Parathyroid adenoma (tissue), 2 donors: Measurements from ENCODE around the gene TOMM22.

Experiments used
- H2AFZ ChIP-seq: fragments of 300-600 bp; sonication (generic); one replicate; pipeline ENCODE4 v1.7.0; 2017; ENCODE audit warnings: antibody characterized with exemption, mild to moderate bottlenecking
- H3K27ac ChIP-seq: fragments of 300-600 bp; sonication (generic); one replicate; pipeline ENCODE4 v1.7.0; 2017
- H3K27me3 ChIP-seq: fragments of 300-600 bp; sonication (generic); one replicate; pipeline ENCODE4 v1.7.0; 2017; ENCODE audit warnings: low read length; ENCODE audit not compliant: control insufficient read depth, insufficient read depth
- H3K36me3 ChIP-seq: fragments of 300-600 bp; sonication (generic); one replicate; pipeline ENCODE4 v1.7.0; 2017; ENCODE audit warnings: low read length; ENCODE audit not compliant: control insufficient read depth, insufficient read depth
- H3K4me1 ChIP-seq: fragments of 300-600 bp; sonication (generic); one replicate; pipeline ENCODE4 v1.7.0; 2017; ENCODE audit warnings: control low read depth
- H3K4me2 ChIP-seq: fragments of 300-600 bp; sonication (generic); one replicate; pipeline ENCODE4 v1.7.0; 2017; ENCODE audit warnings: low read length
- H3K4me3 ChIP-seq: fragments of 300-600 bp; sonication (generic); one replicate; pipeline ENCODE4 v1.7.0; 2017; ENCODE audit warnings: low read depth, low read length
- H3K79me2 ChIP-seq: fragments of 300-600 bp; sonication (generic); one replicate; pipeline ENCODE4 v1.7.0; 2017; ENCODE audit warnings: control low read depth
- H3K9ac ChIP-seq: fragments of 300-600 bp; sonication (generic); one replicate; pipeline ENCODE4 v1.7.0; 2017; ENCODE audit warnings: mild to moderate bottlenecking
- H3K9me3 ChIP-seq: fragments of 300-600 bp; sonication (generic); one replicate; pipeline ENCODE4 v1.7.0; 2017; ENCODE audit warnings: low read length; ENCODE audit not compliant: control insufficient read depth
- TF ChIP-seq, protein P1 (sequence below): fragments of 300-600 bp; sonication (generic); IDR thresholded peaks from one replicate; pipeline ENCODE4 v1.7.0; 2017; ENCODE audit warnings: antibody characterized with exemption, mild to moderate bottlenecking
- donor health status: primary hyperparathyroidism.

TOMM22 gene

DNA sequence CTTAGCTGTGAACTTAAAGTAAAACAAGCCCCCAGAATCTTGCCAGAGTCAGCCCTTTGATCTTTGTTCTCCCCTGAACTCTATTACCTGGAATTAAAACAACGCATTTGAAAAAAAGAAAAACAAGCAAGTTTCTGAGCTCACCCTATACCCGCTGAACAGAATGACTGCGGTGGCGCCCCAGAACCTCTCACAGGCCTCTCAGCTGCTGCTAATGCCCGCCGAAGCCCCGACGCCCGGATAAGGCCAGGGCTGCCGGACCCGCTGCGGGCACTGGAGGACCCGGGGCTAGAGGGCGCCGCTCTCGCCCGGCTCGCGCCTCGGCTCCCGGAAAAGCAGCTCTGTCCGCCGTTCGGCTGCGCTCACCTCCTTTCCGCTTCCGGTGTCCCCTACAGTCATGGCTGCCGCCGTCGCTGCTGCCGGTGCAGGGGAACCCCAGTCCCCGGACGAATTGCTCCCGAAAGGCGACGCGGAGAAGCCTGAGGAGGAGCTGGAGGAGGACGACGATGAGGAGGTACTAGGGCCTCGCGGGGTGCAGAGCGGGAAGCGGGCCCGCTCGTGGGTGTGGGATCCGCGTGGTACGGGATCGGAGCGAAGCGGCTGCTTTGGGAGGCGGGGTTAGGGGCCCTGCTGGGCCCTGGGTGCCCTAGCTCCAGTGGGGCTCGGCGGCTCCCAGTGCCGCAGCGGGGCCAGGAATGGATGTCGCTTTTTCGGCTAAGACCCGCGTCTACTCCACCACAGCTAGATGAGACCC lies at the start of gene TOMM22:
TOMM22 (plus strand) TSS at position 376 of the 754 bp plus-strand sequence; CDS start at position 398, 22 bp downstream.
- Histone ChIP-seq H3K4me1 (no peaks in the 10 kb centered on the region), H3K4me2 (peak within 1 kb of the TSS; percentile 98), H3K27ac (peak within 1 kb of the TSS; percentile 63), H2AFZ (peak within 1 kb of the TSS; percentile 89), H3K9ac (peak within 1 kb of the TSS; percentile 61), H3K4me3 (peak within 1 kb of the TSS; percentile 99), H3K79me2 (peaks cover 5% of the 10 kb centered on the region), H3K9me3 (no peaks in the 10 kb centered on the region), H3K36me3 (no peaks in the 10 kb centered on the region), H3K27me3 (no peaks in the 10 kb centered on the region)
- TF ChIP-seq, protein P1, sequence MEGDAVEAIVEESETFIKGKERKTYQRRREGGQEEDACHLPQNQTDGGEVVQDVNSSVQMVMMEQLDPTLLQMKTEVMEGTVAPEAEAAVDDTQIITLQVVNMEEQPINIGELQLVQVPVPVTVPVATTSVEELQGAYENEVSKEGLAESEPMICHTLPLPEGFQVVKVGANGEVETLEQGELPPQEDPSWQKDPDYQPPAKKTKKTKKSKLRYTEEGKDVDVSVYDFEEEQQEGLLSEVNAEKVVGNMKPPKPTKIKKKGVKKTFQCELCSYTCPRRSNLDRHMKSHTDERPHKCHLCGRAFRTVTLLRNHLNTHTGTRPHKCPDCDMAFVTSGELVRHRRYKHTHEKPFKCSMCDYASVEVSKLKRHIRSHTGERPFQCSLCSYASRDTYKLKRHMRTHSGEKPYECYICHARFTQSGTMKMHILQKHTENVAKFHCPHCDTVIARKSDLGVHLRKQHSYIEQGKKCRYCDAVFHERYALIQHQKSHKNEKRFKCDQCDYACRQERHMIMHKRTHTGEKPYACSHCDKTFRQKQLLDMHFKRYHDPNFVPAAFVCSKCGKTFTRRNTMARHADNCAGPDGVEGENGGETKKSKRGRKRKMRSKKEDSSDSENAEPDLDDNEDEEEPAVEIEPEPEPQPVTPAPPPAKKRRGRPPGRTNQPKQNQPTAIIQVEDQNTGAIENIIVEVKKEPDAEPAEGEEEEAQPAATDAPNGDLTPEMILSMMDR, result peak; percentile 57

- H3K27ac ChIP-seq, result no peak overlapping the region
- no peak overlapping the region for H3K4me2 ChIP-seq
- no peak overlapping the region for H2AFZ ChIP-seq
- H3K36me3 ChIP-seq, result no peaks in the 10 kb centered on the region
- H3K79me2 ChIP-seq, result no peaks in the 10 kb centered on the region
- no peaks in the 10 kb centered on the region for H3K27me3 ChIP-seq
- H3K9ac ChIP-seq, result no peak overlapping the region
- H3K4me3 ChIP-seq, result no peak overlapping the region
- no peaks in the 10 kb centered on the region for H3K4me1 ChIP-seq
- TF ChIP-seq, protein P1, result no peak
- no peaks in the 10 kb centered on the region for H3K9me3 ChIP-seq
Observed at GRCh38 chr22:38632528-38632927, 49.2 kb upstream of the TOMM22 start.

DNA sequence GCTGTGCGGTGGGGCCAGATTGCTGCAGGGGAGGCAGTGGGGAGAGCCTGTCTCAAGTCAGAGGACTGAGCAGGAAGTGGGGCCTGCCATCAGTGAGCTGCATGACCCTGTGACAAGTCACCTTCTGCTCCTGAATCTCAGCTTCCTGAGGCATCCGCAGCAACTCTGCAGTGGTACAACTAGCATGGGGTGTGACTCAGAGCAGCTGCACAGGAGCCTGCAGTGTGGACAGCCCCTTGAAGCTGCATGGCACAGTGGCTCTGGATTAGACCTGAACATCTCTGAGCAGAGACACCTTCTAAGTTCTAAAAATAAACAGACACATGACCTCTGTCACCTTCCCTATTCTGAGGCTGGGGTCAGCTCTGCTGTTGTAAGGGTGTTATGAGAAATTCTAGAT lies 43.5 kb upstream of the TOMM22 start:
- Histone ChIP-seq H3K4me3 (no peak overlapping the region), H3K9ac (no peak overlapping the region), H2AFZ (no peak overlapping the region), H3K79me2 (no peaks in the 10 kb centered on the region), H3K36me3 (no peaks in the 10 kb centered on the region), H3K4me2 (no peak overlapping the region), H3K27me3 (no peaks in the 10 kb centered on the region), H3K27ac (no peak overlapping the region), H3K4me1 (no peaks in the 10 kb centered on the region), H3K9me3 (no peaks in the 10 kb centered on the region)
- TF ChIP-seq, protein P1, result no peak

- Histone ChIP-seq H3K27me3 (no peaks in the 10 kb centered on the region), H2AFZ (no peak overlapping the region), H3K27ac (no peak overlapping the region), H3K9me3 (no peaks in the 10 kb centered on the region), H3K4me1 (no peaks in the 10 kb centered on the region), H3K36me3 (no peaks in the 10 kb centered on the region), H3K4me3 (no peak overlapping the region), H3K79me2 (no peaks in the 10 kb centered on the region), H3K4me2 (no peak overlapping the region), H3K9ac (no peak overlapping the region)
- TF ChIP-seq, protein P1, result no peak
Observed at GRCh38 chr22:38638728-38639127, 43.0 kb upstream of the TOMM22 start.
